Ovary (tissue), 9 donors: ENCODE measurements around the gene BCL2L14. TPM values are rescaled to one million over a fixed set of nuclear protein-coding genes. Genes with fewer than 3 reads are reported as not detected.

Experiments
- DNase-seq, 5 donors: peaks; one replicate each; pipeline ENCODE4 v3.0.0-alpha.2; 2019 to 2020
- H3K27ac ChIP-seq, 2 donors: fragments of 200-600 bp; one replicate each; pipeline versions ENCODE4 v1.5.1 to v1.8.0; 2019 to 2022
- H3K27me3 ChIP-seq: fragments of 200-600 bp; one replicate; pipeline ENCODE4 v1.8.0; 2022
- H3K36me3 ChIP-seq: fragments of 200-600 bp; sonication (generic); one replicate; pipeline ENCODE4 v1.5.1; 2019
- H3K4me1 ChIP-seq: one replicate; pipeline ENCODE4 v1.8.1; 2013; ENCODE audit warnings: mild to moderate bottlenecking, moderate library complexity; ENCODE audit not compliant: insufficient read depth
- H3K4me3 ChIP-seq: fragments of 200-600 bp; sonication (generic); one replicate; pipeline ENCODE4 v1.5.1; 2017
- H3K9me3 ChIP-seq, 2 donors: fragments of 200-600 bp in 1 of 2; sonication (generic) in 1 of 2; one replicate each; pipeline versions ENCODE4 v1.5.1 to v1.8.1; 2013 to 2019; ENCODE audit warnings: mild to moderate bottlenecking in 1 of 2, moderate library complexity in 1 of 2
- EP300 ChIP-seq: sonication (generic); formaldehyde crosslinking; IDR thresholded peaks from one replicate; pipeline ENCODE4 v1.6.1; 2017; ENCODE audit warnings: antibody characterized with exemption
- POLR2A ChIP-seq: fragments of 450-650 bp; IDR thresholded peaks from one replicate; pipeline ENCODE4 v1.6.1; 2017; ENCODE audit warnings: antibody characterized with exemption, mild to moderate bottlenecking, moderate library complexity
- WGBS, 3 donors: extraction: QIAGEN DNeasy Blood & Tissue Kit in 1 of 3; methylation state at CpG; one replicate each; pipeline versions ENCODE4 v1.1.5 to v1.1.7; 2013 to 2017; 5-methylcytosine and 5-hydroxymethylcytosine counted together
- intact Hi-C, 4 donors: fragments of 100-400 bp; cut with DNase I; formaldehyde crosslinking; loops; one replicate each; pipeline versions ENCODE4 v1.11.0 to v1.15.1; 2022 to 2023
- polyA plus RNA-seq, 2 donors: library from polyadenylated mRNA; stranded (reverse); fragments of 200-250 nt in 1 of 2; fragments of 350-450 nt in 1 of 2; fragmentation: Illumina TruSeq in 1 of 2; extraction: RNeasy Lipid Tissue Mini Kit (QIAGEN cat#74804) in 1 of 2; gene quantifications; one replicate each; pipeline ENCODE4 v1.2.3, GENCODE V29; 2013 to 2014
- total RNA-seq, 7 donors: library from RNA; depleted of rRNA in 2 of 7; stranded (reverse); fragments of >200 nt in 2 of 7; fragmentation: NEBNext Ultra II Directional in 3 of 7; extraction: Animal tissue kit (Norgen Biotek cat#: 25700) in 3 of 7; gene quantifications; one replicate each; pipeline versions ENCODE4 v1.1.0 to v1.2.4, GENCODE V29; 2016 to 2023
- TF ChIP-seq, protein P1 (sequence below), 3 donors: fragments of 450-650 bp in 2 of 3; fragments of 200-600 bp in 1 of 3; IDR thresholded peaks; one replicate each; pipeline versions ENCODE4 v1.5.1 to v1.8.0; 2016 to 2022; ENCODE audit warnings: antibody characterized with exemption in 3 of 3, mild to moderate bottlenecking in 1 of 3
- donor health status: DM: no; HTN: no; CAD: no; lungs with moderate emphysema.
- donor health status: DM: no; HTN: no; CAD: no.
- donor health status: Bipolar disorder and iron deficiency.
- donor health status: DM: yes; HTN: yes; CAD: no.
- donor health status: DM: no; HTN: no; CAD: no.
- donor health status: DM: yes; HTN: yes; CAD: no.

The BCL2L14 gene
- total and polyA plus RNA-seq, 9 donors = 0.11 TPM; not detected in 8

DNA sequence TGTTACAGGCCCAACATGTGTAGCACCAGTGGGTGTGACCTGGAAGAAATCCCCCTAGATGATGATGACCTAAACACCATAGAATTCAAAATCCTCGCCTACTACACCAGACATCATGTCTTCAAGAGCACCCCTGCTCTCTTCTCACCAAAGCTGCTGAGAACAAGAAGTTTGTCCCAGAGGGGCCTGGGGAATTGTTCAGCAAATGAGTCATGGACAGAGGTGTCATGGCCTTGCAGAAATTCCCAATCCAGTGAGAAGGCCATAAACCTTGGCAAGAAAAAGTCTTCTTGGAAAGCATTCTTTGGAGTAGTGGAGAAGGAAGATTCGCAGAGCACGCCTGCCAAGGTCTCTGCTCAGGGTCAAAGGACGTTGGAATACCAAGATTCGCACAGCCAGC, 8.6 kb downstream of the BCL2L14 start:
- intact Hi-C loops = no loop called here

DNA sequence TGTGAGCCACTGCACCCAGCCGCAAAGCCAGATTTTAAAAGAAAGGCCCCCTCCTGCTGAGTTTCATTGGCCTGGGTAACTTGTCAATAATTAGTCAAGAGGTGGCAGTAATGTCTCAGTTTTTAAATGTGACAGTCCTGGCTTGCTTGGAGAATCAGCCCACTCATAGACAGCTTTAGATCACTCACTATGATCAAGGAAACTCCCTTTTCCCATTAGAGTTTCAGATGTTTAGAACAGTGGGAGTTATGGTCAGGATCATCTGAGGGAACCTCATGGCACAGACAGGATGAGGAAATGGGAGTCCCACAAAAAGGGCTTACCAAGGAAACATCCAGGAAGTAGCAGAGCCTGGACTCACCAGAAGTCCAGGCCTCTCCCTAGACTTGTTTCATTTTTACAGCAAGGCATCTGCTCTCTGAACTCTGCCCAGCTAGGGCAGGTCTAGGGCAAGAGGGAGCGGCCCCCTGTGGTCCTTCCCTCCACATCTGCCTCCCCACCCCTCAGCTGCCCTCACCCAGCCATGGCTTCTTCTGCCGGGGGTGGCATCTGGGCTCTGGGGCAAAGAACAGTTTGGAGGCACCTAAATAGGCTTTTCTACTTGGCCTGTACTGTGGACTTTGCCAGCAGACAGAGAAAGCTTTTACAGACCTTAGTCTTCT, 11.2 kb downstream of the BCL2L14 start:
- Histone ChIP-seq H3K4me1 (no peaks in the 10 kb centered on the region), H3K4me3 (no peak overlapping the region), H3K9me3 (no peaks in the 10 kb centered on the region), H3K27ac (no peak overlapping the region), H3K36me3 (no peaks in the 10 kb centered on the region), H3K27me3 (no peaks in the 10 kb centered on the region)
- 74 to 77% (median 76%) methylated on average over 3 of the region's 3 CpGs for WGBS, 3 donors
- no peak for DNase-seq
- intact Hi-C loops = loop anchor here in 2 of 4 donors (5.0 to 10.0 kb wide), 2 partner anchors 243 to 250 kb away; no protein-coding TSS in a partner anchor
- TF ChIP-seq POLR2A (no peak), EP300 (no peak)
- TF ChIP-seq, protein P1, sequence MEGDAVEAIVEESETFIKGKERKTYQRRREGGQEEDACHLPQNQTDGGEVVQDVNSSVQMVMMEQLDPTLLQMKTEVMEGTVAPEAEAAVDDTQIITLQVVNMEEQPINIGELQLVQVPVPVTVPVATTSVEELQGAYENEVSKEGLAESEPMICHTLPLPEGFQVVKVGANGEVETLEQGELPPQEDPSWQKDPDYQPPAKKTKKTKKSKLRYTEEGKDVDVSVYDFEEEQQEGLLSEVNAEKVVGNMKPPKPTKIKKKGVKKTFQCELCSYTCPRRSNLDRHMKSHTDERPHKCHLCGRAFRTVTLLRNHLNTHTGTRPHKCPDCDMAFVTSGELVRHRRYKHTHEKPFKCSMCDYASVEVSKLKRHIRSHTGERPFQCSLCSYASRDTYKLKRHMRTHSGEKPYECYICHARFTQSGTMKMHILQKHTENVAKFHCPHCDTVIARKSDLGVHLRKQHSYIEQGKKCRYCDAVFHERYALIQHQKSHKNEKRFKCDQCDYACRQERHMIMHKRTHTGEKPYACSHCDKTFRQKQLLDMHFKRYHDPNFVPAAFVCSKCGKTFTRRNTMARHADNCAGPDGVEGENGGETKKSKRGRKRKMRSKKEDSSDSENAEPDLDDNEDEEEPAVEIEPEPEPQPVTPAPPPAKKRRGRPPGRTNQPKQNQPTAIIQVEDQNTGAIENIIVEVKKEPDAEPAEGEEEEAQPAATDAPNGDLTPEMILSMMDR (IDR thresholded peaks at IDR 0.05) = peak in 2 of 3 donors; percentile 15 to 34

More for the DNA sequence above, 8.6 kb downstream of the BCL2L14 start:
- no peak for DNase-seq
- Histone ChIP-seq H3K4me3 (no peak overlapping the region), H3K27me3 (no peaks in the 10 kb centered on the region), H3K27ac (no peak overlapping the region), H3K9me3 (no peaks in the 10 kb centered on the region), H3K36me3 (no peaks in the 10 kb centered on the region), H3K4me1 (no peaks in the 10 kb centered on the region)
- TF ChIP-seq POLR2A = no peak
- TF ChIP-seq, protein P1 (IDR thresholded peaks at IDR 0.05) = no peak
- TF ChIP-seq EP300 = no peak
- 48 to 57% (median 52%) methylated on average over 5 of the region's 5 CpGs for WGBS, 3 donors

DNA sequence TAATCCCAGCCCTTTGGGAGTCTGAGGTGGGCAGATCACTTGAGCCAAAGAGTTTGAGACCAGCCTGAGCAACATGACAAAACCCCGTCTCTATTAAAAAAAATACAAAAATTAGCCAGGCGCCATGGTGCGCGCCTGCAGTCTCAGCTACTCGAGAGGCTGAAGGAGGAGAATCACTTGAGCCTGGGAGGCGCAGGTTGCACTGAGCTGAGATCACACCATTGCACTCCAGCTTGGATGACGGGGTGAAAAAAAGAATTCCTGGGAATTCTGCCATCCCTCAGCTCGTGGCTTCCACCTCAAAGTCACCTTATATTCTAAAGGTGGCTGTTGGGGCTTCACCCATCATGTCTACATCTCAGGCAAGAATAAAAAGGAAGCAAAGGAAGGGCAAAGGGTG, 12.9 kb downstream of the BCL2L14 start:
- TF ChIP-seq POLR2A (no peak), EP300 (no peak)
- TF ChIP-seq, protein P1 (IDR thresholded peaks at IDR 0.05) = no peak
- no peak overlapping the region for H3K4me3 ChIP-seq
- H3K27ac ChIP-seq = no peak overlapping the region
- WGBS, 3 donors = 68 to 73% (median 70%) methylated on average over 8 of the region's 8 CpGs
- no peak for DNase-seq
- H3K4me1 ChIP-seq = no peaks in the 10 kb centered on the region
- intact Hi-C loops = loop anchor here in 2 of 4 donors (5.0 to 10.0 kb wide), 2 partner anchors 241 to 249 kb away; no protein-coding TSS in a partner anchor
- H3K27me3 ChIP-seq = no peaks in the 10 kb centered on the region
- no peaks in the 10 kb centered on the region for H3K36me3 ChIP-seq
- H3K9me3 ChIP-seq = no peaks in the 10 kb centered on the region

DNA sequence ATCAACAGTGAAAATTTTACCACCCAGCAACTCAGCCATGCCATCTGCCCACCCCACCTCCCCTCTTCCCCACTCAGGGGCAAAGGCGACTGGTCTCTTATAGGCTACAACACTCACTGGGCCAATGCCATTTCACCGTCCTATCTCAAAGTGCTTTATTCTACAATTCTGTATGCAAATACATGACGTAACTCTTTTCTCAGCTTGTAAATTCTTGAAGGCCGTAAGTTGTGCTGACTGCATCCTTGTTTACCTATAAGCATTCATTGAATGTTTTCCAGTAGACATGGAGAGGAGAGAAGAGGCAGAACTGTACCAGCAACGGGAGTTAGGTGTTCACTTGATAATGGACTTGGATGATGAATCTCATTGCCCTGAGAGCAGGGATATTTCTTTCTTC, 15.6 kb downstream of the BCL2L14 start:
- no peaks in the 10 kb centered on the region for H3K4me1 ChIP-seq
- no peaks in the 10 kb centered on the region for H3K9me3 ChIP-seq
- no peaks in the 10 kb centered on the region for H3K27me3 ChIP-seq
- intact Hi-C loops = loop anchor here in 1 of 4 donors (10.0 kb wide), 1 partner anchor 238 kb away; no protein-coding TSS in a partner anchor
- no peak overlapping the region for H3K27ac ChIP-seq
- TF ChIP-seq, protein P1 (IDR thresholded peaks at IDR 0.05) = no peak
- TF ChIP-seq EP300 (no peak), POLR2A (no peak)
- no peak for DNase-seq
- WGBS, 3 donors = 77 to 83% (median 80%) methylated on average over 5 of the region's 5 CpGs
- no peak overlapping the region for H3K4me3 ChIP-seq
- no peaks in the 10 kb centered on the region for H3K36me3 ChIP-seq
